Retina (tissue), 1 donor: ENCODE results near the gene HCRT.
"Not testable (repeated sequence)": the region's sequence is repeated elsewhere in the genome, so short reads cannot be mapped to it uniquely, and the experiment has no call there.

Experiments
- DNase-seq: peaks from one replicate; pipeline ENCODE4 v3.0.0-alpha.2; 2016

HCRT gene

DNA sequence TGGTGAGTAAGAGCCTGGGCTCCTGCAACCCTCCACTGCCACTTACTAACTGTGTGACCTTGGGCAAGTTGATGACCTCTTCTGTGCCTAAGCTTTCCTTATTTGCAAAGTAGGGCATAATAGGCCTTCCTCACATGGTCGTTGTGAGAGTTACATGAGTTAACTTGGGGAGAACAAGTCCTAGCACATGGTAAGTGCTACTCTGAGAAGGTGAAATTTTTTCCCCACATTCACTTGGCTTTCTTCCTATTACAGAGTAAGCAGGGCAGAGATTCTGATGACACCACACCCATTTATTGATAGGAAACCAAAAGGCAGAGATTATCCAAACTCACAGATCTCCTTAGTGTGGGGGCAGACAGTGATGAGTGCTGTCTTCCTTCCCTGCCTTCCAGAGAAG, 5.9 kb downstream of the HCRT start:
- DNase-seq, result no peak

DNA sequence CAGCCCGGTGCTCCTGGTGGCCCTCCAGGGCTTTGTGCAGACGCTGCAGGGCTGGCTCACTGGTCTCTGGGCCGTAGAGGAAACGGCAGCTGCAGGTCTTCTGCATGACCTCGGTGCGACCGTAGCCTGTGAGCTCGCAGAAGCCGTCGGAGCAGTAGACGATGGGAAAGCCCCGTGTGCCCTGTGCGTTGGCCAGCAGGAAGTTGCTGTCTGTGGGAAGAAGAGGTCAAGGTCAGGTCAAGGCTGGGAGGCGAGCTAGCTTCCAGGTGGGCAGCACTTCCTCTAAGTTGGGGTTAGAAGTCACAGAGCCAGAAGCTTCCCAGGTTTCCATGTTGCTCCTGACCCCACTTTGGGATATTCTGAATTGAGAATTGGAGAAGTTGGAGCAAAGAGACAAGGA, 6.4 kb downstream of the HCRT start:
- no peak for DNase-seq

DNA sequence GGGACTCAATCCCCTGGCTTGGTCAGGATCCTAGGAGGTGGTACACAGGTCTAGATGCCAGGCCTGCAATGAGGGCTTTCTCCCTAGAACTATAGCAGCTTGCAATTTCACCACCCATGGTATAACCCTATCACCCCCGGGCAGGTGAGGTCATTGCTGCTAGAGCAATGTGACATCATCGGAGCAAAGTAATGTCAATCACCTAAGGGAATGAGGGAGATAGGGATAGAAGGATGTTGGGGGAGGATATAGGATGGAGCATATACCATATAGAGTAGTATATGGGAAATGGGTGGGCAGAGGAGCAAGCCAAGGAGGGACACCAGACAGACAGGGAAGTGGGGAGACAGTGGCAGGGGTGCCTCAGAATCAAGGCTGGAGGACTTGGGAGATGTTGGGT, 7.6 kb downstream of the HCRT start:
- DNase-seq, result no peak

DNA sequence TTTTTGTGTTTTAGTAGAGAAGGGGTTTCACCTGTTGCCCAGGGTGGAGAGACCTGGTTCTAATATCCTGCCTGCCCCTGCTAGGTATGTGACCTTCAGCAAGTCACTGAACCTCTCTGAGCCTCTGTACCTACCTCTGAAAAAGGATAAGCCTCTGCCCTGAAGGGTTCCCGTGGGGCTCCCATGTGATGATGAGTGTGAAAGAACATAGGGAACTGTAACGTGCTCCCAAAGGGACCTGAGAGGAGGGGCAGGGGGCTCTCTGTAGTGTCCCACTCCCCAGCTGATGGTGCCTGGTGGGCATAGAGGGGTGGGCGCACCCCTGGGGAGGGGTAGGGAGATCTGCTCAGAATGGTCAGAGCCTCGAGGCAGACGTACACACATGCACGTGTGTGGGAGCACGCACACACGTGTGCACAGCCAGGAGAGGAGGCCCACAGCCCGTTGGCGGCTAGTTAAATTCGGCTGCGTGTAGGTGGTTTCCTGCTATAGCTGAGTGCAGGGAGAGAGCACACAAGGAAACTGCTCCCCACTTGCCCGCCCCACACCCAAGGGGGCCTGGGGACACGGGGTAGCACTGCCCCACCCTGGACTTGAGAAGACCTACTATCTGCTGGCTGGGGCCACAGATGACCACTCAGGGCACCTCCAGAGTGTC, 11.0 kb downstream of the HCRT start:
- no peak for DNase-seq

DNA sequence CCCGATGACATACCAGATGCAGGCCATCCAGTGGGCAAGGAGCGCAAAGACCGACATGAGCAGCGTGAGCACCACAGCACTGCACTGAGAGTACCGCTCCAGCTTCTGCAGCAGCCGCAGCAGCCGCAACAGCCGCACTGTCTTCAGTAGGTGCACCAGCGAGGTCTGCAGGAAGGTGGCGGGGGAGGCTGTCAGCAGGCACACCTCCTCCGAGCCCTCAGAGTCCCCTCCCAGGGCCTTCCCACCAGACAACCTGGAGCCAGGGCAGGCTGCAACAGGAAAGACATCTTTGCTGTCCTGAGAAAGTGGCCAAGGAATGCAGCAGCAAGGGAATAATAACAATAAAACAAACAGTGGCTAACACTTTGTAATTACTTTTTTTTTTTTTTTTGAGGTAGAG, 13.4 kb downstream of the HCRT start:
- no peak for DNase-seq

DNA sequence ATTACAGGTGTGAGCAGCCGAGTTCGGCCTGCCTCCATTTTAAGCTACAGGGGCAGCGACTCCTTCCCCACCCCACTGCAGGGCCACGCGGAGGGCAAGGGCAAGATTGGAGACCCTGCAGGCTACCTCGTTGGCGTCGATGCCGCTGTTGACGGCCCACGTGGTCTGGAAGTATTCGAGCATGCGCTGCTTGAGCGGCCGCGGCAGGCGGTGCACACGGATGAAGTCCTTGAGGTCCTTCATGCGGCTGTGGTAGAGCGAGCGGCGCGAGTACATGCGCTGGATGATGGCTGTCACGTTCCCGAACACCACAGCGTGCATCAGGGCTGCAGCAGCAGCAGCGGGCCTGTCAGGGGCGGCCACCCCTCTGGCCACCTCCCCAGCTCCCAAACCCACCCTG, 15.9 kb downstream of the HCRT start:
- DNase-seq, result no peak

DNA sequence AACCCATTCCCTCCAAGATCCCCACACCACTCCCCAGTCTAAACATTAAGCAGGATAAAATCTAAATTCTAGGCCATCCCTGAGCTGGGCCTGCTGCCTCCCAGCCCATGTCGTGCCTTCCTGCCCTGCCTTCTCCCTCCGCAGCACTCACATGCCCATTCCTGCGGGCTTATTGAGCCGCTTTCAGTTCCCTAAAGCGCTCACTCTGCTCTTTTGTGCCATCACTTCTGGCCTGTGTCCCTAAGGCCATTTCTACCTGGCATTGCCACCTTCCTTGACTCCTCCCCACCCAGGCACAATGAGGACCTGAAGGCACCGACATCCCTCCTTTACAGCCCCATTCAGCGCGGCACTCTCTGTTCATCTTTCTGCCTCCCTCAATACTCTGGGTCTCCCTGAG, 17.4 kb downstream of the HCRT start:
- no peak for DNase-seq

DNA sequence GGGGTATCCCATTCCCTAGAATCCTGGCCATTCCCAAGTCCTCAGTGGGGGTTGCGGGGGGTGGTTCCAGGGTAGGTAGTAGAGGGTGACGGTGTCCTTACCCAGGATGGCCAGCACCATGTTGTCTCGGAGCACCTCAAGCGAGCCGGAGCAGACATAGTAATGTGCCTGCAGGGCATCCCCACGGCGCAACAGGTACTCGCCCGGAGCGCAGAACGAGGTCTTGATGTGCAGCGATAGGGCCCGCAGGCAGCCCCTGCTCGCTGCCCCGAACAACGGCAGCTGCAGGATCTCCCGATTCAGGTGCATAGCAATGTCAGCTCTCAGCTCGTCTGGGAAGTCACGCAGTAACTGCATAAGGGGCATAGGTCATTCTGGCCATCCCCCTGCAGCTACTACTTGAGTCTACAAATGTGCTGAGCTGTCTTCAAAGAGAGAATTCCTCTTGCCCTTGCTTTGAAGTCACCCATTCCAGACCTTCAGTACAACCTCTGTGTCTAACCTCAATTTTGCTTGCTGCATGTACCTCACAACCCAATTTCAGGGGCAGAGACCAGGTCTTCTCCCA, 19.0 kb downstream of the HCRT start:
- DNase-seq, result no peak

DNA sequence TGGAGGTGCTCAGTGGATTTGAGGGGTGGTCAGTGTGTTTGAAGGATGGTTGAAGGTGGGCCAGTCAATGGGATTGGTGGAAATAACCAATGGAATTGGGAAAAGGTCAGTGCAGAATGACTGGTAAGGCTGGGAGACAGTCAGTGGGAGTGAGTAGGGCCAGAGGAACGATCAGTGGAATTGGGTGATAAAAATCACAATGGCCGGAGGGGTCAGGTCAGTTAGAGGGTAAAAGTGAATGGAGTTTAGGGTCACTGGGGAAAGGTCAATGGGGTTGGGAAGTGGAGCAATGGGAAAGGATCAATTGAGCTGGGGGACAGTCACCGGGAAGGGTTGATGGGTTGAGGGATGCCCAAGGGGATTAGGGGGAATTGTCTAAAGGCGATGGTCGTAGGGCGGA, 19.5 kb downstream of the HCRT start:
- no peak for DNase-seq

DNA sequence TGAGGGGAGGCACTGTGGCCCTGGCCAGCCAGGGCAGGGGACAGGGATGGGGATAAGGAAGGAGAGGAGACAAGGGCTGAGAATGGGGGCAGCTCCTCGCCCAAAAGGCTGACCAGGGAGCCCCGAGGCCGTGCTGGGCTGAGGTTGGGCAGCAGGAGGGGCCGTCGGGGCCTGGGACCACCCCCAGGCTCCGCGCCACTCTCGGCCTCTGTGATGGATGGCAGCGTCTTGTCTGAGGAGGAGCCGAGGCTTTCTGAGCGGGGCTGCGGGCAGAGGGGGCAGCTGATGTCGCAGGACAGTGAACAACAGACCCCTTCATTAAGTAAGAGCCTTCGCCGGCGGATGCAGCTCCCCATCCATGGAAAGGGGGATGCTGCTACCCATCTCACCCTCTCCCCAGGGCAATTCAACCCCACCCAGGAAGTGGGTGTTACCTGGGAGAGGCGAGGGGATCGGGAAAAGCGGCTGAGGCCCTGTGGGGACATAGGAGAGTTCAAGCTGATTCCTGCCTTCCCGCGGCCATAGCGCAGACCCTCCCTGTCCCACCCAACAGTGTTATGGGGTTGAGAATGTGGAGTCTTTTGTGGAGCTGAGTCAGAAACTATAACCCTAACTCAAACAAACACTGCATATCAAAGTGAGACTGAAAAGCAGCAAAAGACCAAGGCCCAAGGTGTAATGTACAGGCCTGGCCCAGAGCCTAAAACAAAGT, 21.4 kb downstream of the HCRT start:
- DNase-seq, result no peak

DNA sequence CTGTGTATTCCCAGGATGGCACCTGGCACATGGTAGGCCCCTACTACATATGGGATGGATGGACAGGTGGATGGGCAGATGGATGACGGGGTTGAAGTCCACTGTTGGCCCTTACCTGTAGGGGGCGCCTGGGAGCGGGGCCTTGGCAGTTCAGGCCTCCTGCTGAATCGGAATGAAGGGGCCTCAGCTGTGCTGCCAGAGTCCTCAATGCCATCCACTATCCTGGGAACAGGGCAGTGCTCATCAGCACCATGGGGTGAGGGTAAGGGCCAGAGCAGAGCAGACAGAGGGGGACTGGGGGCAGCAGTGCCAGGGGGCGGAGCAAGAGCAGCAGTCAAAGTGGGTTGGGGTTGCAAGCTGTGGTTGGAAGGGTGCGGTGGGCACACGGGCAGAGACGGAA, 22.1 kb downstream of the HCRT start:
- DNase-seq, result no peak

DNA sequence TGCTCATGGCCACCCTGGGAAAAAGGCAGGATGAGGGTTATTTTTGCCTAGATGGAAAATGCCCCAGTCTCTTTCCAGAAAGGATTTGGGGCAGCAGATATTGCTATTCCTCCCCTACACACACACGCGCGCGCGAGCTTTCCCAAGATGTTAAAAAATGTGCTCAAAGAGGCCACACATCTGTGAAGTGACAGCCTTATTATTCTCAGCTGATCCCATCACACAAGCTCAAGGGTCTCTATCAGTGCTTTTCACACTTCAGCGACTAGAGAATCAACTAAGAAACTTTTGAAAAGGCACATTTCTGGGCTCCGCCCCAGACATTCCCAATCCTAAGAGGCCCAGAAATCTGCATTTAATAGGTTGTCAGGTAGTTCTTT, 24.7 kb downstream of the HCRT start:
- no peak for DNase-seq

DNA sequence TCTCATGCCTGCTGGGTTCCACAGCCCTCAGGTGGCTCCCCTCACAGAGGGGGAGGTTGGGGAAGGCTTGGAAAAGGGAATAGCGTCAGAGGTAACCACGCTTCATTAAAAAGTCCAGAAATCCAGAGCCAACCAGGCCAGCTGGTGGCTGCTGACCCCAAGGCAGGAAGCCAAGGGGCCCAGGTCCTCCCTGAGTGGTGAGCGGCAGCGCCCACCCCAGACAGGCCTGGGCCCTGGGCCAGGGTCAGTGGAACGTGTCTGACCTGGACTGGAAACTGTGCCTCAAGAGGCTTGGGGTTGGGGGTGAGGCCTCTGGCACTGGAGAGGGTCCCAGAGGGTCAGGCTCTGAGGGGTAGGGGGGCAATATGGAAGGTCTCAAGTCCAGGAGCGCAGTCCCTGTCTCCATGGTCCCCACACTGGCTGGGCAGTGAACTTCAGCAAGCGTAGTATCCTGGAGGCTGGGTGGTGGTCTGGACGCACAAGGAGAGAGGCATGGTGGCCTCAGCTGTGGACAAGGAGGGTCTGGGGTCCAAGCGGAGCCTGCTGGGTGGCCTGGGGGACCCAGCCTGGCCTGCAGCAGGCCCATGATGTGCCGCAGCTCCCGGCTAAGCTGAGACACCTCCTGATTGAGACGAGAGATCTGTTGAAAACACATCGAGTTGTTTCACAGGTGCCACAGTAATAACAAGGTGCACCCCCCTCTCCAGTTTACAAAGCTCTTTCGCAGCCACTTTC, 25.3 kb downstream of the HCRT start:
- DNase-seq, result no peak

DNA sequence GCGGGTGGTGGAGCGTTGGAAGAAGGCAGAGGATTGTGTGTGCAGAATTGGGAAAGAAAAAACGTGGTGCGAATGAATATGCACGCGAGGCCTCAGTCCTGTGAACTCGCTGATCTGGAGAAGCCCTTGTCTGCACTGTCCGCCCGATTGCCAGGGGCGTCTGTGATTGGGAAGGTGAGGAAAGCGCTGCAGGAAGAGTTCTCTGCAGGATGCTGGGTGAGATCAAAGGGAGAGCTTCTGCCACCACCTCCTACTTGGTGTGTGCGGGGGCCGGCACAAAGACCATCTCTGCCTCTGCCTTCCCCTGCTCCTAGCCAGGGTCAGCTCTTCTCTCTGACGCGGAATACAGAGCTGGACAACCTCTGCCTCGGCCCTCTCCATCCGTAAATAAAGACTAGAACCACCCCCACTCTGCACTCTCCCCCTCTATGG, 29.6 kb downstream of the HCRT start:
- no peak for DNase-seq

DNA sequence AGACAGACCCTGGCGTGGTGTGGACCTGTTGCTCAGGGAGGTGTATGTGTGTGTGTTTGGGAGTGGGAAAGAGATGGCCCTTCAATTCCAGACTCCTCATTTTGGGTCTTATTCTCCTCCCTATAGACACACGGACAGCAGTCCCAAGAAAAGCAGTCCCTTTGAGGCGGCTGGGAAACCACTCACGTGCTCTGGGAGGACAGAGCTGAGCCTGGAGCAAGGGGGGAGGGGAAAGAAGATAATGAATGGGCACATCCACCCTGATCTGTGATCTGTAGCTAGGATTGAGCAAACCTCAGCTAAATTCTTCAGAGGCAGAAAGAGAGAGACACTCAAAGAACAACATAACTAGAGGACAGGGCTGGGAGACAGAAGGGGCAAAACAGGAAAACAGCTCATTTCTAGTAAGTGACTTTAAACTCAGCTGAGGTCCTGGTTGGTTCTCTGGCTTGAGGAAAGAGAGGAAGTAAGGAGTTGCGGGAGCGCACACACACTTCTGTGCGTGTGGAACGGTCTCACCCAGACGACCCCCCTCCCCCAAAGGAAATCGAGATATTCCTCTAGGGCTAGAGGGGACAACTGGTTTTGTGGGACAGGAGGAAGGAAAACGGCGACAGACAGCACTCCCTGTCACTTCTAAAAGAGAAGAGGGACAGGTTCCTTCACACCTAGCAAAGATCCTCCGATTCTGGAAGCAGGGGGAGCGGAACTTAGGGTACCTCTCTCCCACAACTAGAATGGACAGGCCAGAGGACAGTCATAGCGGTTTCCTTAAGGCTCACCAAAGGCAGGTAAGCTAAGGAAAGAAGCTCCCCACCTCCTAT, 31.1 kb downstream of the HCRT start:
- DNase-seq, result no peak

DNA sequence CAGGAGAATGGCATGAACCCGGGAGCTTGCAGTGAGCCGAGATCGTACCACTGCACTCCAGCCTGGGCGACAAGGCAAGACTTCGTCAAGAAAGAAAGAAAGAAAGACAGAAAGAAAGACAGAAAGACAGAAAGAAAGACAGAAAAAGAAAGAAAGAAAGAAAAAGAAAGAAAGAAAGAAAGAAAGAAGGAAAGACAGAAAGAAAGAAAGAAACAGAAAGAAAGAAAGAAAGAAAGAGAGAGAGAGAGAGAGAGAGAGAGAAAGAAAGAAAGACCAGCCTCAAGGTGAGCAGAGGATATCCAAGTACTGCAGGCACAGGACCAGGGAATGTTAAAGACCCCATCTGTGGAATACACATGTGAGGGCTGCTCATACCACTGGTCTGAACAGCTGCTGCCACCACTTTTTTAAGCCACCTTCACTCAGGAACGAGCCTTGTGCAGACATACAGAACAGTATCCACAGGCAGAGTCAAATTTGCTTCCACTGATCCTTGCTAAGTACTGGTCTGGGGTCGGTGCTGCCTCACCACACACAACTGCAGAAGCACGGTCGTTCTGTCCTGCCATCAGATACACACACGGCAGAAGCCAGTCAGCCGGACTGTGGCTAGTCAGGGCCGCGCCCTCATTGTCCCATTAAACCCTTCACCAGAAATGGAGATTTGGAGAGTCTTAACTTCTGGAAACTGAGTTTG, 38.2 kb downstream of the HCRT start:
- DNase-seq, result no peak

DNA sequence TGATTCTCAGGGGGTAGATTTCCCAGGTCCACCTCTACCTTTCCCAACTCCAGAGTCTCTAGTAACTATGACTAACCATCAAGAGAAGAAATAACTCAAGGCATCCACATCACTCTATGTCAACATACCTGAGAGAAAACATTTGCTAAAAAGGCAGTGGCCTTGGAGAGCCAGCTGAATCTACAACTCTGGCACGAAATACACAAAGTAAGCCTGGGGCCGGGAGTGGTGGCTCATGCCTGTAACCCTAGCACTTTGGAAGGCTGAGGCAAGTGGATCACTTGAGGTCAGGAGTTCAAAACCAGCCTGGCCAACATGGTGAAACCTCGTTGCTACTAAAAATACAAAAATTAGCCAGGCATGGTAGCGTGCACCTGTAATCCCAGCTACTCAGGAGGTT, 42.1 kb downstream of the HCRT start:
- DNase-seq, result not testable (repeated sequence)

DNA sequence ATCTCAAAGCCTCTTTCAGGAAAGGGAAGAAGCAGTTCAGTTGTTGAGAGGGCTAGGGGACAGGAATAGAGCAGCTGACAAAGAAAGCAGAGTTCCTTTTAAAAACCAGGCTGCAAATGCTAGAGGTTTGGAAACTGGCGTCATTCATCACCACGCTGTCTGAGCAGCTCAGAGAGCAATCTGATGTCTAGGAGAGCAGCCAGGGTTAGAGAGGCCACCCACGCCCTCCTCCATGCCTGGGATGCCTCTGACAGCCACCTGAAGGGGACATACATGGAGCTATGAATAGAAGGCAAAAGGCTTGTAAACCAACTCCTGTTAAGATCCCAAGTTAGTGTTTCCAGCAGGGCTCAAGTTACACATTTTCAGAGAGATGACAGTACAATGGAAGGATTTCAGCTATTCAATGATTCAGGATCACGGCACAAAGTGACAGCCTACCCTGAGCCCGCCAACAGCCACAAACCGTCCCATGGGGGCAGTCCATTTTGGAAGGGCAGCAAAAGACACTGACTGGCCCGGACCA, 42.8 kb downstream of the HCRT start:
- no peak for DNase-seq

DNA sequence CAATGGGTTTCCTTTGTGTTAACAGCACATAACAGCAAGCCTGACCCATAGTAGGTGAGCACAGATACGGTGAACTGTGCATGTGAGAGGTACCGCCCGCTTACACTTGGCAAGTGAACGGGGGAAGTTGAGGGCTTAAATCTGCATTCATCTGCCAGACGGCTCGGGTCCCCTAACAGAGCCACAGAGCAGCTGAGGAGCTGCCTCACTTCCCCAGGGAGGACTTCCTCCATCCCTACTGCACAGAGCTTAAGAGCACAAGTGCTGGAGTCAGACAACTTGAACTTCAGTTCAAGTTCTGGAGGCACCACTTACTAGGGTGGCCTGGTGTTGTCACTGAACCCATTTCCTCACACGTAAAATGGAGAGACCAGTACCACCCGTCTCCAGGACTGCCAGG, 43.9 kb downstream of the HCRT start:
- no peak for DNase-seq

DNA sequence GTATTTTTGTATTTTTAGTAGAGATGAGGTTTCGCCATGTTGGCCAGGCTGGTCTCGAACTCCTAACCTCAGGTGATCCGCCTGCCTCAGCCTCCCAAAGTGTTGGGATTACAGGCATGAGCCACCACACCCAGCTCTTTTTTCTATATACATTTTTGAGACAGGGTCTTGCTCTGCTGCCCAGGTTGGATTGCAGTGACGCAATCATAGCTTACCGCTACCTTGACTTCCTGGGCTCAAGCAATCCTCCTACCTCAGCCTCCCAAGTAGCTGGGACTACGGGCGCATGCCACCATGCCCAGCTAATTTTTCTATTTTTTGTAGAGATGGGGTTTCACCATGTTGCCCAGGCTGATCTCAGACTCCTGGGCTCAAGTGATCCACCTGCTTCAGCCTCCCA, 44.6 kb downstream of the HCRT start:
- not testable (repeated sequence) for DNase-seq

DNA sequence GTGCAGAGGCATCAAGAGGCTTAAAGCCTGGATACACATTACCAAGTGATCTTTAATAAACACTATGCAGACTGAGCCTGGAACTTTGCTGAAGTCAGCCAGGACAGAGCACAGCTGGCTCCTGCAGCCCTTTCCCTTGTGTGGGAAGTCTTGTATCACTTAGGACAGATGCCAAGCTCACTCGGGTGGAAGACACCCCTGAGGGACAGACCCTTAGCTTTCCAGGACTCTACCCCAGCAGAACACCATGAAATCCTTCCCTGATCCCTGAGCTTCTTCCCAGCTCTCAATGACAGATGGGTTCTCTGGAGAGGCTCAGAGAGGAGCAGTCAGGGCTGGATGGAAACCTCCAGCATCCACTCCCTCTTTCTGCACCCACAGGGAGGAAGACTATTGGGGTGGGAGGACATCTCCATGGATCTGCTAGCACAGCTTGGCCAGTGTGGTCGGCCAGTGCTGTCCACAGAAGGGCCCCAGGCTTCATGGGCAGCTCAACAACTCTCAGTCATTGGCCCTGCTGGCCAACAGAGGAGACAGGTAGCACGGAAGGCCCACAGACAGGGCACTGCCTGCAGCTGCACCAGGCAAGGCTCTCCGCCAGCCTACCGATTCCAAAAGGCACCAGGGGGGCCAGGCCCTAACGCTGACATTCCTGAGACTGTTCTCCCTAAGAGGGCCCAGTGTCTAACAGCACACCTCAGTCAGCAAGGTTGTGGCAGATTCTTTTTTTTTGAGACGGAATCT, 46.3 kb downstream of the HCRT start:
- no peak for DNase-seq
